GM19328 (cell line): ENCODE measurements around the gene NFATC4.

Experiments used
- ATAC-seq: cut with Tn5 transposase; IDR thresholded peaks from one replicate; pipeline ENCODE4 v1.9.1; 2021; ENCODE audit warnings: mild to moderate bottlenecking, moderate library complexity; ENCODE audit not compliant: unreplicated experiment

The NFATC4 gene

DNA sequence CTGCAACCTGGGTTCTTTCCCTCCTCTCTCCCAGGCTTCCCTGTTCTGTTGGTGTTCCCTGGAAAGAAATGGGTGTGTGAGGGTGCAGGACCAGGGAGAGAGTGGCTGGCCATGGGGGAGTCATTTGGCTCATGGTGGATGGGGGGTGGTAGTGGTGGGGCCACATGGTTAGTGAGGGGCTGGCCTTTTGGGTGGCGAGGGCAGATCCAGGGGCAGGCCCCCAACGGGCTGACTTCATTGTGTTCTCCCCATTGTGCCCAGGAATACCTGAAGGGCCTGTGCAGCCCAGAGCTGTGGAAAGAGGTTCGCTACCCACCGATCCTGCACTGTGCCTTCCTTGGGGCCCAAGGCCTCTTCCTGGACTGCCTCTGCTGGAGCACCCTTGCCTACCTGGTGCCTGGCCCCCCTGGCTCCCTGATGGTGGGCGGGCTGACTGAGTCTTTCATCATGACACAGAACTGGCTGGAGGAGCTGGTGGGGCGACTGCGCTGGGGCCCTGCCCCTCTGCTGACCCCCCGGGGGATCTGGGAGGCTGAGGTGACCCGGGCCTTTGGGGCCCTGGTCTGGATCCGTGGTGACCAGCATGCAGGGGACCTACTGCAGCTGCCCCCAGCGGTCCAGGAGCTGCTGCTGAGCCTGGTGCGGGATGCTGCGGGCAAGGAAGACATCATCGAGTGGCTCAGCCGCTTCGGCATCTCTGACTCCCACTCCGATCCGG, 39.8 kb downstream of the NFATC4 start:
- no peak for ATAC-seq

DNA sequence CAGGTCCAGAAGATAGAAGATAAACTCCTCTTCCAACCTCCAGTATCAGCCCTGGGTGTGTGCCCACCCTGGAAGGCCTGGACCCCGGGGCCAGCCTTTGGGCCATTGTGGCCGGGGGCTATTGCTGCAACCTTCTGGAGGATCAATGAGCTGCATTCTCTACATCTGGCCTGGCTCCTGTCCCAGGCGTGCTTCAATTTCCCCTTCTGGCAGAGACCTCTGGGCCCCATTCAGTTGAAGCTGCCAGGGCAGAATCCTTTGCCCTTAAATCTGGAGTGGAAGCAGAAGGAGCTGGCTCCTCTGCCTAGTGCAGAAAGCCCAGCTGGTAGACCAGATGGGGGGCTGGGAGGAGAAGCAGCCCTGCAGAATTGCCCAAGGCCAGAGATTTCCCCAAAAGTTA, 40.8 kb downstream of the NFATC4 start:
- ATAC-seq: no peak

DNA sequence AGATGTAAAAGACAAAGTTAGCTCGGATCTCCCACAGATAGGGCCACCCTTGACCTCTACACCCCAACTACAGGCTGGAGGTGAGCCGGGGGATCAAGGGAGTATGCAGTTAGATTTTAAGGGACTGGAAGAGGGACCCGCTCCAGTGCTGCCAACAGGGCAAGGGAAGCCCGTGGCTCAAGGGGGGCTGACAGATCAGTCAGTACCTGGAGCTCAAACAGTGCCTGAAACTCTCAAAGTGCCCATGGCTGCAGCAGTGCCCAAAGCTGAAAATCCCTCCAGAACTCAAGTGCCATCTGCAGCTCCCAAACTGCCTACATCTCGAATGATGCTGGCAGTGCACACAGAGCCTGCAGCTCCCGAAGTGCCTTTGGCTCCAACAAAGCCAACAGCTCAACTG, 41.2 kb downstream of the NFATC4 start:
- ATAC-seq: no peak

DNA sequence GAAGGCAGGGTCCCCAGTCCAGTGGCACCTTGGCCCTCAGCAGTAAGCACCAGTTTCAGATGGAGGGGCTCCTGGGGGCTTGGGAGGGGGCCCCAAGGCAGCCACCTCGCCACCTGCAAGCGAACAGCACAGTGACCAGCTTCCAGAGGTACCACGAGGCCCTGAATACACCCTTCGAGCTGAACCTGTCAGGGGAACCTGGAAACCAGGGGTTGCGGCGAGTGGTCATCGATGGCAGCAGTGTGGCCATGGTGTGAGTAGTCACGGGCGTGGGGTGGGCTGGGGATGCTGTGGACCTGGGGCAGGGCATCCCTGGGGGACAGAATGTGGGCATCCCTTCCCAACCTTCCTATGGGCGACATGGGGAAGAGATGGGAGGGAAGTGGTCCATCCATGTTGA, 42.0 kb downstream of the NFATC4 start:
- ATAC-seq: no peak

GRCh38 chr14:24411443-24412389, 43.7 kb downstream of the NFATC4 start:
- ATAC-seq: no peak

DNA sequence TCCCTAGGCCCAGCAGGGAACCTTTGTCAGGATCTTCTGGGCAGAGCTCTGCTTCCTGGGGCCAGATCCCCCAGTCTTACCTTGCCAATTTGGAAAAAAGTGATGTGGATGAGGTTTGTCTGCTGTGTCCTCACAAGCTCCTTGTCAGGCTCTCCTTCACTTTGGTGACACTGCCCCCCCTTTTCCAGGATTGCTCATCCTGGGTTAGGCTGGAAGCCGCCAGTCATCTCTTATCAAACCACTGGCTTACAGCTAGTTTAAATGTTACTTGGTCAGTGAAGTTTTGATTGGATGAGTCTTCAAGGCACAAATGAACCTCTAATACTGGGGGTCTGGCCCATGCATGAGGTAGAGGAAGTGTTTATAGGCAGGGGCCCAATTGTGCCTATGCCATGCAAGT, 46.1 kb downstream of the NFATC4 start:
- no peak for ATAC-seq

DNA sequence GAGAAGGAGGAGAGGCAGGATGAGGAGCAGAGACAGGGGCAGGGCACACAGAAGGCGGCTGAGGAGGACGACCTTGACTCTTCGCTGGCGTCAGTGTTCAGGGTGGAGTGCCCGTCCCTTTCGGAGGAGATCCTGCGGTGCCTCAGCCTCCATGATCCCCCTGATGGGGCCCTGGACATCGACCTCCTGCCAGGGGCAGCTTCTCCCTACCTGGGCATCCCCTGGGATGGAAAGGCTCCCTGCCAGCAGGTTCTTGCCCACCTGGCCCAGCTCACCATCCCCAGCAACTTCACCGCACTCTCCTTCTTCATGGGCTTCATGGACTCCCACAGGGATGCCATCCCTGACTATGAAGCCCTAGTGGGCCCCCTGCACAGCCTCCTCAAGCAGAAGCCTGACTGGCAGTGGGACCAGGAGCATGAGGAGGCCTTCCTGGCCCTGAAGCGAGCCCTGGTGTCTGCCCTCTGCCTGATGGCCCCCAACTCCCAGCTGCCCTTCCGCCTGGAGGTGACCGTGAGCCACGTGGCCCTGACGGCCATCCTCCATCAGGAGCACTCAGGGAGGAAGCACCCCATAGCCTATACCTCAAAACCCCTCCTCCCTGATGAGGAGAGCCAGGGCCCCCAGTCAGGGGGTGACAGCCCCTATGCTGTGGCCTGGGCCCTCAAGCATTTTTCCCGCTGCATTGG, 46.9 kb downstream of the NFATC4 start:
- no peak for ATAC-seq

- no peak for ATAC-seq
Observed at GRCh38 chr14:24415421-24416253, 47.7 kb downstream of the NFATC4 start.

GRCh38 chr14:24416254-24416931, 48.4 kb downstream of the NFATC4 start:
- ATAC-seq: no peak

DNA sequence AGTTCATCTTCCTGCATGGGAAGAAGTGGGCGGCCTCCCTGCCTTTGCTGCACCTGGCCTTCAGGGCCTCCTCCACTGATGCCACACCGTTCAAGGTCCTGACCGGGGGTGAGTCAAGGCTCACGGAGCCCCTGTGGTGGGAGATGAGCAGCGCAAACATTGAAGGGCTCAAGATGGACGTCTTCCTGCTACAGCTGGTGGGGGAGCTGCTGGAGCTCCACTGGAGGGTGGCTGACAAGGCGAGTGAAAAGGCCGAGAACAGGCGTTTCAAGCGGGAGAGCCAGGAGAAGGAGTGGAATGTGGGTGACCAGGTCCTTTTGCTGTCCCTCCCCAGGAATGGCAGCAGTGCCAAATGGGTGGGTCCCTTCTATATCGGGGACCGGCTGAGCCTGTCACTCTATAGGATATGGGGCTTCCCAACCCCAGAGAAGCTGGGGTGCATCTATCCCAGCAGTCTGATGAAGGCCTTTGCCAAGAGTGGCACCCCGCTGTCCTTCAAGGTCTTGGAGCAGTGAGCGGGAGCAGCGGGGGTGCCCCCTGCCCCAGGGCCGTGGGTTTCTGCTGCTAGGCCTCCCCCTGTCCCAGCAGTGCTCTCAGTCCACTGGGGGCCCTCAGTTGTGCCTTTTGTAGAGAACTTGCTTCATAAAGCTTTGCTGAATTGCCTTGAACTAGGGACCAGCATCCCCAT, 49.1 kb downstream of the NFATC4 start:
- no peak for ATAC-seq

- no peak for ATAC-seq
Observed at GRCh38 chr14:24417832-24418491, 50.0 kb downstream of the NFATC4 start.

GRCh38 chr14:24418492-24418873, 50.5 kb downstream of the NFATC4 start:
- no peak for ATAC-seq

DNA sequence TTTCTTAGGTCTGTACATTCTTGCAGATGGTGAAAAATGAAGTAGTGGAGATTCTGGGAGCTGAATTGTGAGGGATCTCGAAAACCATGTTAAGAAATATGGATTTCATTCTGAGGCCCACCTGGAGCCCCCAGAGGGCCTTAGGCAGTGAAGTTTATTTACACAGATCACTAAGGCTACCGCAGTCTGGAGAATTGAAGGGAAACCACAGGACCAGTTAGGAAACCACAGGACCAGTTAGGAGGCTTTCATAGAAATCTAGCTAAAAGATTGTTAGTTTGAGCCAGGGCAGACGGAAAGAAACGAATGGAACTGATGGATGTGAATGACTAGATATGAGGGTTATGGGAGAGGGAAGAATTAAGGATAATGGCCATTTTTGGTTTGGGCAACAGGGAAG, 54.3 kb downstream of the NFATC4 start:
- no peak for ATAC-seq

DNA sequence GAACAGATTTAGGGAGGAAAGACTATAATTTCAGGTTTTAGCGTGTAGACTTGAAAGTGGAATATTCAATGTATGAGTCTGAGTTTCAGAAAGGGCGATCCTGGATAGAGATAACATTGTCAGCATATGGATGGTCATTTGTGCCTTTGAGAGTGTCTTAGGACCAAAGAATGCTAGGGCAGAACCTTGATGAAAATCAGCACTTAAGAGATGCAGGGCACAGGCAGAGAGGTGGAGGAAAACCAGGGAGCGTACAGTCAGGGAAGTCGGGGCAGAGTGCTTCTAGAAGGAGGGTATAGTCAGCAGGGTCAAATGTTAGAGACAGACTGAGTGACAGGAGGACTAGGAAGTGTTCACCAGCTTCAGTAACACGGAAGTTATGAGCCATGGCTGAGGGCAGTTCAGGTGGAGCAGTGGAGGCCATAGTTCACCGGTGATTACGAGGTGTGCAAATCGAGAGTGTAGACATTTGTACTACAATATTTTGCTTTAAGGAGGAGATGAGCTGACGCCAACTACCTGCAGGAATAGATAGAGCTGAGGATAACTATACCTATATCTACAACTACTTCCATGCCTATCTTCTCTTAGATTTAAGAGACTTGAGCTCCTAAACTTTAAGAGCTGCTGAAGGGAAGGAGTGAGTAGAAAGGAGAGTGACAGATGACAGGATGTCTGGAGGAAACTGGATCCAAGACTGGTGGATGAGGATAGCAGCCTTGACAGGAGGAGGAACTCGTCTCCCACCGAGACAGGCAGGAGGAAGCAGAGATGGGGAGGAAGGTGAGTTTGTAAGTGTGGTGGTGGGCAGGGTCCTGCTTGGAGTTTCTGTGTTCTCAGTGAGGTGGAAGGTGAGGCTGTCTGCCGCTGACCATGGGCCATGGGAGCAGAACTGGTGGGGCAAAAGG, 55.0 kb downstream of the NFATC4 start:
- no peak for ATAC-seq

- ATAC-seq: no peak
Observed at GRCh38 chr14:24425704-24426103, 57.7 kb downstream of the NFATC4 start.

- ATAC-seq: no peak
Observed at GRCh38 chr14:24426150-24426911, 58.3 kb downstream of the NFATC4 start.

GRCh38 chr14:24426912-24427536, 59.0 kb downstream of the NFATC4 start:
- ATAC-seq: no peak
